HG03108 (cell line): ENCODE measurements around the gene CDH22.

ENCODE experiments used
- ATAC-seq: cut with Tn5 transposase; IDR thresholded peaks from one replicate; pipeline ENCODE4 v1.9.1; 2021; ENCODE audit warnings: moderate library complexity; ENCODE audit not compliant: unreplicated experiment

Gene CDH22

DNA sequence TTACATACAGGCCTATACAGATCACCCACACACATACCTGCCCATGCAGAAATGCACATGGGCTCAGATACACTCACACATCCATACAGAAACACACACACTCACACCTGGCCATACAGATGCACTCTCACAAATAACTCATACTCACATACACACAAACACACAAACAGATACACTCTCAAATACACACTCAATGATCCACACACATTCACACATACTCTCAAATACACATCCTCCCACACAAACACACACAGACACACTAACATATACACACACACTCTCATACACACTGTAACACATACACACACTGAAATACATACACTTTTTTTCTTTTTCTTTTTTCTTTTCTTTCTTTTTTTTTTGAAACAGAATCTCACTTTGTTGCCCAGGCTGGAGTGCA is 90.7 kb downstream of the CDH22 start:
- no peak for ATAC-seq

DNA sequence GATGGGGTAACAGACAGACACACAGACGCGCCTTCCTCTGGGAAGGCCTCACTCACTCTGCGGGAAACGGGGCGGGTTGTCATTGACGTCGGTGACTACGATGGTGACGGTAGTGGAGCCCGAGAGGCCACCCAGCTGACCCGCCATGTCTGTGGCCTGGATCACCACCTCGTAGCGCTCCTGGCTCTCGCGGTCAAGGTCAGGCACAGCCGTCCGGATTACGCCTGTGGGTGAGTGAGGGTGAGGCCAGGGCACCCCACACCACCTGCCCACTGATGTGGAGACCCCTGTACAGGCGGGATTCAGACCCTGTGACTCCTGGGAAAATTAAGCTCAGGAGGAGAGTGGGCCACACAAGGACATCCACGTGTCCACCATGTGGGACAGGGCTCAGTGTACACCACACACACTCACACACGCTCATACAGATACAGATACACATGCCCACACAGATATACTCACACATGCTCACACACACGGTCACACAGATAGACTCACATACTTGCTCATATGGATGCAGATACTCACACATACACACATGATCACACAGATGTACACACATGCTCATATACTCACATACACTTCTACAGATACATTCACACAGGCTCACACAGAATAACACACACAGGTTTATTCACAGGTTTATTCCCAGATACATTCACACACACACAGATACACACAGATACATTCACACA is 91.4 kb downstream of the CDH22 start:
- ATAC-seq, result no peak

DNA sequence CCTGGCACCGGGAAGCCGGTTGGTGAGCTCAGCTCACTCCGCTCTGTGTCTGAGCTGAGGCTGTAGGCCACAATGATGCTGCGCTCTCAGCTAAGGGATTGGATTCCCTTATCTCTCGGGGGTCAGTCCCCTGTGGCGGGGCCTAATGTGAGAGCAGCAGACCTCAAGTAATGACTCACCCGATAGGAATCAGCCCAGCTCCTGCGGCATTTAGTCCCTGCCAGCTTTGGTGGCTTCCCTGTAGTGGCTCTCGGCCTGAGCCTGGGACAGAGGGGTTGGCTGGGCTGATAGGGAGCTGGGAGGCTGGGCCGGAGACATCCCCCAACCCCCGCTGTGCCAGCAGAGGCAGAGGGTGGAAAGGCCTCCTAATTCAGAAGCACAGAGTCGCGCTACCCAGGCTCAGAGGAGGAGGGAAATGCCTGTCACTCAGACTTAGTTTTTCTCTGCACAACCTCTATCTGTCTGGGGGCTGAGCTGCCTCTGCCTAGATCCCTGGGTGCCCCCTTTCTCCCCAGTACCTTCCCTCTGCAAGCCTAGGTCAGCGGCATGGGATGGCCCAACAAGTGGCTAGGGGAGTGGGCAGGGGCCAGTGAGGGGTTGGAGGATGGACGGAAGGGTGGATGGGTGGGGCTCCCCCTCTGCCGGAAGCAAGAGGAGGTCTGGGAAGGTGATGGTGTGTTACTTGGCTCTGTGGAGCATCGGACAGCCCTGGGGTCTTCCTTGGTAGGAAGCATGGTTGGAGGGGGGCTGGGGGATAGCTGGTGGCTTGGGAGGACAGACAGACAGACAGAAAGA is 92.2 kb downstream of the CDH22 start:
- no peak for ATAC-seq

DNA sequence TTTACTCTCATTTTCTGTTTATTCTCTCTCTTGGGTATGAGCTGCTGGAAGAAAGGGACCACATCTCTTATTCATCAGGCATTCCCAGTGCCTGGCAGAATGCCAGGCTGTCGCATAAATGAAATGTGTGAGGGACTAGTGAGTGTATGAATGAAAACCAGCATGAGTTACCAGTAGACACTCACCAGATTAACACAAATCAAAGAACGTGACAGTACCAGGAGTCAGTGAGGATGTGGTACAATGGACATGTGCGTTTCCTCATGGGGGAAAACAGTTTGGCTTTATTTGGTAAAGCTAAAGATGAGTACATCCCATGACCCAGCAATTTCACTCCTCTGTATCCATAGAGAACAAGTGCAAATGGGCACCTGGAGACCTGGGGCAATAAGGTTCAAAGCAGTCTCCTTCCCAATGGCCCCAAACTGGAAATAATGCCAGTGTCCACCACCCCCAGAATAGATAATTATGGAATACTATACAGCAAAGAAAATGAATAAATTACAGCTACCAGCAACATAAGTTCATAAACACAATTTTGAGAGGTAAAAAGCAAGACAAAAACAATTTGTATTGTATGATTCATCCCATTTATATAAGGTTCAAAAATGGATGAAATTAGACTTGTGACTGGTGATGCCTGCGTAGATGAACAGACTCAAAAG is 93.3 kb downstream of the CDH22 start:
- no peak for ATAC-seq

GRCh38 chr20:46213946-46214823 is 94.1 kb downstream of the CDH22 start:
- no peak for ATAC-seq

DNA sequence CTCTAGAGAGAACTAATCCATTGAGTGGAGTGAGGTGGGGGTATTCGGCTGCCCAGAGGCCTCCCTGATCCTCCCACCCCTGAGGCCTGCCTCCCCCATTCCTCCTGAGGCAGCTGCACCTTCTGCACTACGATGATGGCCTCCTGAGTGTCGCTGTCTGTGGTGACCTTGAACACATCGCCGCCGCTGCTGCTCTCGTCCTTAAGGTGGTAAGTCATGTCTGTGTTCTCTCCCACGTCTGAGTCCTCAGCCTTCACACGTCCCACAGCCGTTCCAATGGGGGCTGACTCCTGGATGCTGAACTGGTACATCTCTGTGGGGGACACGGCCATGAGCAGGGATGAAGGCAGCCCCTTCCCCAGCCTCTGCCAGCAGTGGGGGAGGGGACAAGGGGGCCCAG is 95.4 kb downstream of the CDH22 start:
- no peak for ATAC-seq

GRCh38 chr20:46212252-46212651 is 96.0 kb downstream of the CDH22 start:
- ATAC-seq, result no peak

GRCh38 chr20:46211331-46211722 is 97.0 kb downstream of the CDH22 start:
- no peak for ATAC-seq

- ATAC-seq, result no peak
Observed at GRCh38 chr20:46210672-46211330, 97.5 kb downstream of the CDH22 start.

GRCh38 chr20:46209930-46210671 is 98.2 kb downstream of the CDH22 start:
- ATAC-seq, result no peak

DNA sequence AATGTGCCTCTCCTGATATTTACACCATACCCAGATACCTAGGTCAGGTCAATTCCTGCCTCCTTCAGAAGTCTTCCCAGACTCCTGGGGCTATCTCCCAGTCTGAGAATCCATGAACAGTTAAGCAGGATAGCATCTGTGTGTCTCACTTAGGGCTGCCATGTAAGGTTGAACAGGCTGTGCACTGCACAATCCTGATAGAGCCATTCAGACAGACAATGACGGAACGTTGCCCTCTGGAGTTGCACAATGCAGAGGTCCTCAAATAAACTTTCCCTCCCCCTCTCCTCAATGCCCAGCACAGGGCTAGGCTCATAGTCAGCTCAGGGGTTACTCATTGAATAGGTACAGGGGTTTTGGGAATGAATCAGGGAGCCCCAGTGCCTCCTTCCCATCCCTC is 100.5 kb downstream of the CDH22 start:
- ATAC-seq, result no peak

DNA sequence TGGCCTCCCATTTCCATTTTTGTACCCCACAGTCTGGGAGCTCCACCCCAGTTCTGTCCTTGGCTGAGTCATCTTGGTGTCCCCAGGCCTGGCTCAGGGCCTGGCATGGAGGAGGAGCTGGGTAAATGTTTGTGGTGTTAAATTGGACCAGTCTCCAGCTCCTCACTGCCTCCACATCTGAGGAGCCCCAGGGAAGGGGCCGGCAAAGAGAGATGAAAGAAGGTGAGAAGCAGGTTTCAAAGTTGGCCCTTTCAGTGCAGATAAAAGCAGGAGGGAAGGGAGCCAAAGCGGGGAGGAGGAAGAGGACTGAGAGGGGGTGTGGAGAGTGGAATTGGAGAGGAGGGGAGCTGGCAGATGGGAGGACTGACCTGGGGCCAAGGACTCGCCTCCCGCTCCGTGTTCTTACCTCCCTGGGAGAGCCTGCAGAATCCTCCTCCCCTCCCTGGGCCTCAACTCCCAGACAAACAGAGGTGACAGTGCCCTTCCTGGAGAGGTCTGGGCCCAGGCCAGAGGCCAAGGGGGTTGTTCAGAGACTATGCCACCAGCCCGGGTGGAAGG is 101.2 kb downstream of the CDH22 start:
- ATAC-seq, result no peak

GRCh38 chr20:46206025-46206424 is 102.3 kb downstream of the CDH22 start:
- no peak for ATAC-seq

DNA sequence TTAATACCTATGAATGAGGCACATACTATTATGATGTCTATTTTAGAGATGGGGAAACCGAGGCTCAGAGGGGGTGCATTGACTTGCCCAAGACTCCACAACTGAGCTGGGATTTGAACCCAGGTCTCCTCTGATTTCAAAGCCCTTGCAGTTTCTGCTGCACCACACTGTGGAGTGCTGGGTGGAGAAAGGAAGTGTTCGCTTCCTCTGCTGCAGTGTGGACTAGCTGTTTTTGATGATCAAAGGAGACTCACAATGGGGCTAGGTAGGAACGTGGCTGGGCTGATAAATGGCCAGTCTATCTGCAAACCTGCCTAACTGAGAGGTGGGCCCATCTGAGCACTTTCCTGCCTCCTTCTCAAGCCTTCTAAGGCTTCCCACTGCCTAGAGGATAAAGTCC is 102.9 kb downstream of the CDH22 start:
- ATAC-seq, result no peak

- no peak for ATAC-seq
Observed at GRCh38 chr20:46204594-46205186, 103.6 kb downstream of the CDH22 start.

GRCh38 chr20:46203510-46203837 is 104.8 kb downstream of the CDH22 start:
- no peak for ATAC-seq

DNA sequence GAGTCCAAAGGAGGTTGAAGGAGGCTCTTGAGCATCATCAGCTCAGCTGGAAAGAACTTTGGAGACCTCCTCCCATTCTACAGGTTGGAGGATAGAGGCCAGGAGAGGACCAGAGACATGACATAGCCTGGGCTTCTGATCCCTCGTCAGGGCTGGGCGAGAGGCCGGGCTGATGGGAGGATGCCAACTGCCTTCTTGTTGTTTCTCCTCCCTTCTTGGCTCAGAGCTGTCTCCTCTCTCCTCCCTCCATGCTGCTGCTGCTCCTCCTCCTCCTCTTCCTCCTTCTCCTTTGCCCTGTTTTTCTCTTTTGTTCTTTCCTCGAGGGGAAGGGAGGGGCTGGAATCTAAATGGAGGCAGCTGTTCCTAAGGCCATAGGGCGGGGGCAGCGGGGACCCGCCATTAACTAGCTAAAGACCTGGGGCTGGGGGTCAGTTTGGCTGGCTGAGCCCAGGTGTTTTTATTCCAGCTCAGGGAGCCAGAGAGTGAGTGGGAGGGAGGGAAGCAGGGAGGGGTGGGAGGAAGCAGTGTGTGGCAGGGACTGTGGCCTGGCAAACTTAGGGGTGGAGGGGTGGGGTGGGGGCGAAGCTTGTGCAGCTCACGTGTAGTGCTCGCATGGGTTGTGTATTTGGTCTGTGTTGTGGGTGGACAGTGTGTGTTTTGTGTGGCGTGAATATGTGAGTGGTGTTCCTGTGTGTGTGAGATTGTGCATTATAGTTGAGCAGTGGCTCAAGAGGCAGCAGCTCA is 105.4 kb downstream of the CDH22 start:
- ATAC-seq, result no peak
